Nephron (organoid): ENCODE data around the gene SYNGR4.

Experiments
- H3K27ac Mint-ChIP-seq, 3 experiments: 2 replicates each; pipeline ENCODE4 v1.8.0; 2020; ENCODE audit warnings: mixed read lengths in 3 of 3, mild to moderate bottlenecking in 2 of 3, moderate library complexity in 1 of 3
- H3K27me3 Mint-ChIP-seq: 2 replicates; pipeline ENCODE4 v1.8.0; 2021; ENCODE audit warnings: low read depth, mild to moderate bottlenecking, moderate library complexity, mixed read lengths
- H3K36me3 Mint-ChIP-seq: 2 replicates; pipeline ENCODE4 v1.8.0; 2020; ENCODE audit warnings: low read depth, mixed read lengths
- H3K4me1 Mint-ChIP-seq: 2 replicates; pipeline ENCODE4 v1.8.0; 2020; ENCODE audit warnings: mixed read lengths
- H3K4me3 Mint-ChIP-seq, 3 experiments: 2 replicates each; pipeline ENCODE4 v1.8.0; 2020; ENCODE audit warnings: mild to moderate bottlenecking in 3 of 3, mixed read lengths in 3 of 3, moderate library complexity in 2 of 3
- H3K9me3 Mint-ChIP-seq: 2 replicates; pipeline ENCODE4 v1.8.0; 2020; ENCODE audit warnings: mixed read lengths
- CTCF ChIP-seq, 3 experiments: fragments of 200-600 bp; sonication (generic); IDR thresholded peaks; one replicate each; pipeline ENCODE4 v1.5.0; 2021; ENCODE audit warnings: antibody characterized with exemption in 3 of 3; ENCODE audit not compliant: unreplicated experiment in 3 of 3

SYNGR4 gene

GRCh38 chr19:48341515-48342413 lies 22.4 kb upstream of the SYNGR4 start:
- no peak overlapping the region for H3K27ac Mint-ChIP-seq

GRCh38 chr19:48342414-48342738 lies 21.8 kb upstream of the SYNGR4 start:
- no peaks in the 10 kb centered on the region for H3K4me1 Mint-ChIP-seq
- H3K36me3 Mint-ChIP-seq, result no peaks in the 10 kb centered on the region
- no peak overlapping the region for H3K27ac Mint-ChIP-seq
- TF ChIP-seq CTCF (IDR thresholded peaks at IDR 0.05; ENCODE audit: unreplicated experiment in 3 of 3), result no peak
- no peaks in the 10 kb centered on the region for H3K27me3 Mint-ChIP-seq
- H3K4me3 Mint-ChIP-seq, result no peak overlapping the region
- no peaks in the 10 kb centered on the region for H3K9me3 Mint-ChIP-seq

More at GRCh38 chr19:48341515-48342413, 22.4 kb upstream of the SYNGR4 start:
- Mint-ChIP-seq H3K36me3 (no peaks in the 10 kb centered on the region), H3K4me3 (no peak overlapping the region), H3K9me3 (no peaks in the 10 kb centered on the region), H3K27me3 (no peaks in the 10 kb centered on the region), H3K4me1 (no peaks in the 10 kb centered on the region)
- no peak for TF ChIP-seq CTCF (IDR thresholded peaks at IDR 0.05; ENCODE audit: unreplicated experiment in 3 of 3)

- Mint-ChIP-seq H3K9me3 (no peaks in the 10 kb centered on the region), H3K27me3 (no peaks in the 10 kb centered on the region), H3K4me1 (peaks cover under 1% of the 10 kb centered on the region), H3K4me3 (no peak overlapping the region), H3K36me3 (no peaks in the 10 kb centered on the region), H3K27ac (no peak overlapping the region)
- TF ChIP-seq CTCF (IDR thresholded peaks at IDR 0.05; ENCODE audit: unreplicated experiment in 3 of 3), result no peak
Observed at GRCh38 chr19:48342841-48343540, 21.2 kb upstream of the SYNGR4 start.

DNA sequence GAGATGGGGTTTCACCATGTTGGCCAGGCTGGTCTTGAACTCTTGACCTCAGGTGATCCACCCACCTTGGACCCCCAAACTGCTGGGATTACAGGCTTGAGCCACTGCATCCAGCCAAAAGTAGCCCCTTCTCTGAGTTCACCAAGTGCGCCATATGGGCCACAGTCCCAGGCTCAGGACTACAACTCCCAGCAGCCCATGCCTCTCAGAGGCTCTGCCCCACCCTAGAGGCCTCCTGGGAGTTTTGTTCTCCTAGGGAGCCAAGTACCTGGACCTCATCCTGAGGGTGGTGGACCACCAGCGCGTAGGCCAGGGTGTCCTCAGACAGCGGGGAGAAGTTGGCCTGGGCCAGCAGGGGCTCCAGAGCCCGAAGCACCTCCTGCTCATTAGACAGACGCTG lies 19.3 kb upstream of the SYNGR4 start:
- no peak overlapping the region for H3K4me3 Mint-ChIP-seq
- H3K9me3 Mint-ChIP-seq, result no peaks in the 10 kb centered on the region
- no peaks in the 10 kb centered on the region for H3K27me3 Mint-ChIP-seq
- H3K4me1 Mint-ChIP-seq, result peaks cover 6% of the 10 kb centered on the region
- no peak for TF ChIP-seq CTCF (IDR thresholded peaks at IDR 0.05; ENCODE audit: unreplicated experiment in 3 of 3)
- no peak overlapping the region for H3K27ac Mint-ChIP-seq
- no peaks in the 10 kb centered on the region for H3K36me3 Mint-ChIP-seq

DNA sequence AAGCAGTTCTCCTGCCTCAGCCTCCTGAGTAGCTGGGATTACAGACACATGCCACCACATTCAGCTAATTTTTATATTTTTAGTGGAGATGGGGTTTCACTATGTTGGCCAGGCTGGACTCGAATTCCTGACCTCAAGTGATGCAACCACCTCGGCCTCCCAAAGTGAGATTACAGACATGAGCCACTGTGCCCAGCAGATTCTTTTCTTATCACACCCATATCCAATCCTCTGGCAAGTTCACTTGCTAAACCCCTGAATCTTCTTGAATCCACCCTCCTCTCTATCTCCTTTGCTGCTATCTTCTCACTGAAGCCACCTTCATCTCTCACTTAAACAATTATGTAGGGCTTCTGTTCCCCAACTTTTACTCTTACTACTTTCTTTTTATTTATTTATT lies 18.0 kb upstream of the SYNGR4 start:
- H3K36me3 Mint-ChIP-seq, result no peaks in the 10 kb centered on the region
- no peak overlapping the region for H3K4me3 Mint-ChIP-seq
- no peak overlapping the region for H3K27ac Mint-ChIP-seq
- peaks cover 6% of the 10 kb centered on the region for H3K4me1 Mint-ChIP-seq
- H3K9me3 Mint-ChIP-seq, result no peaks in the 10 kb centered on the region
- no peaks in the 10 kb centered on the region for H3K27me3 Mint-ChIP-seq
- TF ChIP-seq CTCF (IDR thresholded peaks at IDR 0.05; ENCODE audit: unreplicated experiment in 3 of 3), result no peak
